SK-N-SH treated with all-trans-retinoic acid at 6 μM for 48 hours (cell line): ENCODE measurements around the gene AMIGO1.

ENCODE experiments used
- ATAC-seq: fragments of 200-7000 bp; cut with Tn5 transposase; 3 replicates; pipeline ENCODE4 v1.9.1; 2020; ENCODE audit warnings: mild to moderate bottlenecking, moderate library complexity
- ARNTL ChIP-seq: fragments of 450-650 bp; formaldehyde crosslinking; IDR thresholded peaks from 2 replicates; pipeline ENCODE4 v1.5.0; 2020; ENCODE audit warnings: low read depth, mild to moderate bottlenecking, moderate library complexity, borderline replicate concordance
- BACH2 ChIP-seq: fragments of 250-450 bp; sonication (Bioruptor Pico); IDR thresholded peaks from 2 replicates; pipeline ENCODE4 v1.9.0; 2021; ENCODE audit warnings: mild to moderate bottlenecking, borderline replicate concordance
- CREB5 ChIP-seq: fragments of 250-450 bp; sonication (Bioruptor Pico); IDR thresholded peaks from 2 replicates; pipeline ENCODE4 v1.5.1; 2020; ENCODE audit warnings: low read depth, mild to moderate bottlenecking, moderate library complexity
- CSDC2 ChIP-seq: fragments of 250-450 bp; sonication (Bioruptor Pico); IDR thresholded peaks from 2 replicates; pipeline ENCODE4 v1.5.0; 2020; ENCODE audit warnings: mild to moderate bottlenecking, moderate library complexity
- CSRNP3 ChIP-seq: fragments of 250-450 bp; sonication (Bioruptor Pico); IDR thresholded peaks from 2 replicates; pipeline ENCODE4 v1.5.1; 2021; ENCODE audit warnings: mild to moderate bottlenecking, moderate library complexity
- ESRRG ChIP-seq: fragments of 250-450 bp; sonication (Bioruptor Pico); IDR thresholded peaks from 2 replicates; pipeline ENCODE4 v1.6.1; 2021; ENCODE audit warnings: mild to moderate bottlenecking
- GLIS3 ChIP-seq: fragments of 250-450 bp; sonication (Bioruptor Pico); IDR thresholded peaks from 2 replicates; pipeline ENCODE4 v1.5.0; 2020; ENCODE audit warnings: mild to moderate bottlenecking, moderate library complexity
- ISL1 ChIP-seq: fragments of 250-450 bp; sonication (Bioruptor Pico); IDR thresholded peaks from 2 replicates; pipeline ENCODE4 v2.1.2; 2022; ENCODE audit warnings: mild to moderate bottlenecking, moderate library complexity
- OSR1 ChIP-seq: fragments of 250-450 bp; sonication (Bioruptor Pico); IDR thresholded peaks from 2 replicates; pipeline ENCODE4 v1.8.0; 2022; ENCODE audit warnings: moderate library complexity, mild to moderate bottlenecking, inconsistent platforms
- PATZ1 ChIP-seq: fragments of 250-450 bp; sonication (Bioruptor Pico); IDR thresholded peaks from 2 replicates; pipeline ENCODE4 v1.8.0; 2020; ENCODE audit warnings: mild to moderate bottlenecking, moderate library complexity, borderline replicate concordance
- POU6F1 ChIP-seq: fragments of 250-450 bp; sonication (Bioruptor Pico); IDR thresholded peaks from 2 replicates; pipeline ENCODE4 v1.8.0; 2021; ENCODE audit warnings: low read depth, mild to moderate bottlenecking, moderate library complexity, borderline replicate concordance
- PPARA ChIP-seq: fragments of 250-450 bp; sonication (Bioruptor Pico); IDR thresholded peaks from 2 replicates; pipeline ENCODE4 v1.5.0; 2020; ENCODE audit warnings: mild to moderate bottlenecking, borderline replicate concordance
- RARB ChIP-seq: fragments of 250-450 bp; sonication (Bioruptor Pico); IDR thresholded peaks from 2 replicates; pipeline ENCODE4 v1.8.0; 2021; ENCODE audit warnings: mild to moderate bottlenecking, moderate library complexity
- TCF4 ChIP-seq: fragments of 250-450 bp; sonication (Bioruptor Pico); IDR thresholded peaks from 2 replicates; pipeline ENCODE4 v1.8.0; 2021; ENCODE audit warnings: mild to moderate bottlenecking, moderate library complexity, borderline replicate concordance
- TOX ChIP-seq: fragments of 250-450 bp; sonication (Bioruptor Pico); IDR thresholded peaks from 2 replicates; pipeline ENCODE4 v1.8.0; 2021; ENCODE audit warnings: mild to moderate bottlenecking, moderate library complexity, borderline replicate concordance
- TSHZ2 ChIP-seq: fragments of 250-450 bp; sonication (Bioruptor Pico); IDR thresholded peaks from 2 replicates; pipeline ENCODE4 v1.5.0; 2020; ENCODE audit warnings: mild to moderate bottlenecking, moderate library complexity
- ZC3H10 ChIP-seq: fragments of 250-450 bp; sonication (Bioruptor Pico); IDR thresholded peaks from 2 replicates; pipeline ENCODE4 v1.5.1; 2021; ENCODE audit warnings: mild to moderate bottlenecking, moderate library complexity
- ZFP3 ChIP-seq: fragments of 250-450 bp; sonication (Bioruptor Pico); IDR thresholded peaks from 2 replicates; pipeline ENCODE4 v1.5.0; 2020; ENCODE audit warnings: mild to moderate bottlenecking, moderate library complexity
- ZFP30 ChIP-seq: fragments of 450-650 bp; formaldehyde crosslinking; IDR thresholded peaks from 2 replicates; pipeline ENCODE4 v1.5.0; 2022; ENCODE audit warnings: mild to moderate bottlenecking, moderate library complexity
- ZNF565 ChIP-seq: fragments of 450-650 bp; formaldehyde crosslinking; conservative IDR thresholded peaks from 2 replicates; pipeline ENCODE4 v1.5.0; 2020; ENCODE audit warnings: low read depth, mild to moderate bottlenecking, moderate library complexity
- ZNF70 ChIP-seq: fragments of 450-650 bp; formaldehyde crosslinking; IDR thresholded peaks from 2 replicates; pipeline ENCODE4 v1.5.0; 2020; ENCODE audit warnings: mild to moderate bottlenecking, moderate library complexity
- ZNF8 ChIP-seq: fragments of 450-650 bp; formaldehyde crosslinking; IDR thresholded peaks from 2 replicates; pipeline ENCODE4 v1.5.0; 2020; ENCODE audit warnings: mild to moderate bottlenecking, moderate library complexity

The AMIGO1 gene

GRCh38 chr1:109531826-109532364 is 22.4 kb upstream of the AMIGO1 start (continued):
- TF ChIP-seq GLIS3 (no peak), BACH2 (no peak), CSDC2 (CRISPR knock-in tag) (no peak), ZC3H10 (no peak)

- no peak for ATAC-seq
- no peak for TF ChIP-seq ZNF70 (CRISPR knock-in tag)
- TF ChIP-seq, all 23 proteins: peak for 0
Observed at GRCh38 chr1:109531380-109531779, 21.9 kb upstream of the AMIGO1 start.

GRCh38 chr1:109530457-109531087 is 21.0 kb upstream of the AMIGO1 start:
- ATAC-seq: no peak
- TF ChIP-seq CSRNP3 (CRISPR knock-in tag) (no peak), ZNF8 (CRISPR knock-in tag) (no peak), CREB5 (CRISPR knock-in tag) (no peak), PATZ1 (CRISPR knock-in tag) (no peak), TCF4 (CRISPR knock-in tag) (peak; percentile 41; the same call in 1 of the 2 replicates)
- TF ChIP-seq, all 23 proteins: peak for 1

- TF ChIP-seq OSR1 (no peak), ZFP3 (no peak), ARNTL (CRISPR knock-in tag) (no peak), TSHZ2 (CRISPR knock-in tag) (no peak), ZFP30 (CRISPR knock-in tag) (no peak), CSDC2 (CRISPR knock-in tag) (no peak), ZNF565 (no peak), PPARA (no peak), CREB5 (CRISPR knock-in tag) (no peak), TCF4 (CRISPR knock-in tag) (no peak), POU6F1 (CRISPR knock-in tag) (no peak), ZNF70 (CRISPR knock-in tag) (no peak), RARB (CRISPR knock-in tag) (no peak), PATZ1 (CRISPR knock-in tag) (no peak), GLIS3 (no peak), TOX (CRISPR knock-in tag) (no peak), ISL1 (CRISPR knock-in tag) (no peak), ESRRG (CRISPR knock-in tag) (no peak), ZC3H10 (no peak), BACH2 (no peak)
- no peak for ATAC-seq
Observed at GRCh38 chr1:109529881-109530456, 20.4 kb upstream of the AMIGO1 start.
